Mesodermal cell (in vitro differentiated cells): ENCODE measurements around the gene CTNNBL1.

Experiments used
- H3K27ac ChIP-seq: 2 replicates; pipeline ENCODE4 v1.7.0; 2013; ENCODE audit warnings: mild to moderate bottlenecking, low read depth, low read length, moderate library complexity; ENCODE audit not compliant: severe bottlenecking
- H3K36me3 ChIP-seq: 2 replicates; pipeline ENCODE4 v1.7.1; 2013; ENCODE audit warnings: mild to moderate bottlenecking, low read length, moderate library complexity; ENCODE audit not compliant: control insufficient read depth, insufficient read depth
- H3K4me1 ChIP-seq: one replicate; pipeline ENCODE4 v1.7.1; 2013; ENCODE audit warnings: mild to moderate bottlenecking, low read length; ENCODE audit not compliant: insufficient read depth, control insufficient read depth, poor library complexity, severe bottlenecking
- H3K4me3 ChIP-seq: 2 replicates; pipeline ENCODE4 v1.7.0; 2013; ENCODE audit warnings: low read length, control low read depth, mild to moderate bottlenecking; ENCODE audit not compliant: insufficient read depth, poor library complexity, severe bottlenecking; ENCODE audit errors: extremely low read depth
- H3K9me3 ChIP-seq: 2 replicates; pipeline ENCODE4 v1.7.1; 2013; ENCODE audit warnings: mild to moderate bottlenecking, low read length, moderate library complexity; ENCODE audit not compliant: control insufficient read depth
- WGBS, 2 experiments: methylation state at CpG; one replicate each; pipeline ENCODE4 v1.1.5; 2013; ENCODE audit warnings: missing lambda C conversion rate in 2 of 2; ENCODE audit not compliant: insufficient coverage in 2 of 2; 5-methylcytosine and 5-hydroxymethylcytosine counted together

The CTNNBL1 gene

GRCh38 chr20:37869334-37869861 is 175.6 kb downstream of the CTNNBL1 start:
- WGBS, 2 experiments, result 67 to 71% methylated on average over 3 to 5 of the region's 6 CpGs
- peaks cover 28% of the 10 kb centered on the region for H3K36me3 ChIP-seq
- H3K27ac ChIP-seq, result no peak overlapping the region
- no peaks in the 10 kb centered on the region for H3K9me3 ChIP-seq
- H3K4me3 ChIP-seq, result no peak overlapping the region
- no peaks in the 10 kb centered on the region for H3K4me1 ChIP-seq

- WGBS, 2 experiments, result 89 to 92% methylated on average over 10 to 11 of the region's 11 CpGs
- H3K9me3 ChIP-seq, result no peaks in the 10 kb centered on the region
- no peak overlapping the region for H3K27ac ChIP-seq
- H3K4me1 ChIP-seq, result peaks cover 2% of the 10 kb centered on the region
- no peak overlapping the region for H3K4me3 ChIP-seq
- H3K36me3 ChIP-seq, result peaks cover 23% of the 10 kb centered on the region
These were observed 176.5 kb downstream of the CTNNBL1 start for GRCh38 chr20:37870294-37870693.

GRCh38 chr20:37871751-37872150 is 177.9 kb downstream of the CTNNBL1 start:
- Histone ChIP-seq H3K4me3 (no peak overlapping the region), H3K9me3 (no peaks in the 10 kb centered on the region), H3K27ac (no peak overlapping the region), H3K36me3 (peaks cover 15% of the 10 kb centered on the region), H3K4me1 (peaks cover 2% of the 10 kb centered on the region)
- 95 to 98% methylated on average over 8 to 13 of the region's 13 CpGs for WGBS, 2 experiments

- no peak overlapping the region for H3K27ac ChIP-seq
- H3K4me3 ChIP-seq, result no peak overlapping the region
- peaks cover 2% of the 10 kb centered on the region for H3K4me1 ChIP-seq
- peaks cover 15% of the 10 kb centered on the region for H3K36me3 ChIP-seq
- H3K9me3 ChIP-seq, result no peaks in the 10 kb centered on the region
- WGBS, 2 experiments, result 97% methylated on average over 7 to 9 of the region's 9 CpGs
These were observed 178.3 kb downstream of the CTNNBL1 start for GRCh38 chr20:37872161-37872560.

DNA sequence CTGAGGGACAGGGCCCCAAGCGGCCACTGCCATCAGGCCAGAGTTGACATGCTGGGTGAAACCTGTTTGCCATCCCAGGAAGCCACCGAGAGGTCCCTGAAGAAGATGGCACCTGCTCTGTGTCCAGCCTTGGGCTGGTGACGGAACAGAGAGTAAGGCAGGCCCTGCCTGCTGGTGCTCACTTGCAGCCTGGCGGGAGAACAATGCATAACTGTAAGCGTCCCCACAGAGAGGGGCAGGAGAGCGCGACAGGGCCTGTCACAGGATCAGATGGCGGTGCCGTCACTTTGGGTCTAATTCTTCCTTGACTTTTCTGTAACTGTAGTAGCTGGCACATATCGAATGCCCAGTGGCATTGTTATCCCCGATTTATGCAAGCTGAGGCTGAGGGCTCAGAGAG is 180.1 kb downstream of the CTNNBL1 start:
- 94 to 96% methylated on average over 11 of the region's 11 CpGs for WGBS, 2 experiments
- H3K4me3 ChIP-seq, result no peak overlapping the region
- peaks cover 2% of the 10 kb centered on the region for H3K4me1 ChIP-seq
- no peak overlapping the region for H3K27ac ChIP-seq
- peaks cover 6% of the 10 kb centered on the region for H3K36me3 ChIP-seq
- H3K9me3 ChIP-seq, result no peaks in the 10 kb centered on the region

- 96 to 97% methylated on average over 19 to 22 of the region's 24 CpGs for WGBS, 2 experiments
- Histone ChIP-seq H3K4me3 (no peak overlapping the region), H3K27ac (no peak overlapping the region), H3K36me3 (no peaks in the 10 kb centered on the region), H3K9me3 (no peaks in the 10 kb centered on the region), H3K4me1 (peaks cover 2% of the 10 kb centered on the region)
These were observed 181.8 kb downstream of the CTNNBL1 start for GRCh38 chr20:37875460-37876175.

- no peaks in the 10 kb centered on the region for H3K36me3 ChIP-seq
- H3K27ac ChIP-seq, result no peak overlapping the region
- H3K9me3 ChIP-seq, result no peaks in the 10 kb centered on the region
- WGBS, 2 experiments, result 81 to 91% methylated on average over 3 to 5 of the region's 7 CpGs
- H3K4me1 ChIP-seq, result peaks cover 2% of the 10 kb centered on the region
- no peak overlapping the region for H3K4me3 ChIP-seq
These were observed 183.0 kb downstream of the CTNNBL1 start for GRCh38 chr20:37876863-37877262.

DNA sequence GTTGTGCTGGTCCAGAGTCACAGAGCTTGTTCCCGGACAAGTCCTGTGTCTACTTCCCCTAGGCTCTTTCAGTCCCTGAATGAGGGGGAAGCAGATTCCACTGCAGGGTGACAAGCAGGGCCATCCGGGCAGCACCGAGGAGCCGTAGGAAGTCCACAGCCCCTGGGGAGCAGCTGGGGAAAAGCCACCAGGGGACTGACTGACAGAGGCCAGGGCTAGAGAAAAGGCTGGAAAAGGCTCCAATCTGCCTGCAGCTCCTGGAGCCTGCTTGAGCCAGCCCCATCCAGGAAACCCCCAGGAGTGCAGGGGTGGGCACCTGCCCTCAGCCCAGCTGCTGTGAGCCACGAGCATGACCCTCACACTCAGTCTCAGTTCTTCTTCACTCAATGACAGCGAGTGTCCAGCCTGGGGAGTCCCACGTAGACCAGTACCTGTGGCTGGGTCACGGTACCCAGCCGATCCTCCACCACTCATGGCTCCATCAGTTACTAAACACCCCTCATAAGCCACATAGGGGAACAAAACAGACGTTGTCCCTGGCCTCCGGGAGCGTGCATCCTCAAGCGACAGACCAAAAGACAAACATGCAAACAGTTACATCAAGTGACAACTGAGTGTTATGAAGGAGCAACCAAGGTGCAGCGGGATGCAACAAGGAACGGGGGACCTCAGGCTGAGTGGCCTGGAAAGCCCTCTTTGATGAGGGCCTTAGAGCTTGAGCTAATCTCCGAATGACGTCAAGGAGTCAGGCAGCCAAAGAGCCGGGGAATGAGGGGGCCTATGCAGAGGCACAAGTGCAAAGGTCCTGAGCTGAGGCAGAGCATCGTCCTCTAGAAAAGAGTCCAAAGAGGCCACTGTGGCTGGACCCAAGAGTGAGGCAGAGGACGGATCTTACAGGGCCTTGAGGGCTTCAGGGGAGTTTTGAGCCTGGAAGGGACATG is 184.3 kb downstream of the CTNNBL1 start:
- no peaks in the 10 kb centered on the region for H3K36me3 ChIP-seq
- no peak overlapping the region for H3K4me3 ChIP-seq
- H3K4me1 ChIP-seq, result peaks cover 2% of the 10 kb centered on the region
- no peaks in the 10 kb centered on the region for H3K9me3 ChIP-seq
- 92 to 94% methylated on average over 16 to 17 of the region's 20 CpGs for WGBS, 2 experiments
- H3K27ac ChIP-seq, result no peak overlapping the region

DNA sequence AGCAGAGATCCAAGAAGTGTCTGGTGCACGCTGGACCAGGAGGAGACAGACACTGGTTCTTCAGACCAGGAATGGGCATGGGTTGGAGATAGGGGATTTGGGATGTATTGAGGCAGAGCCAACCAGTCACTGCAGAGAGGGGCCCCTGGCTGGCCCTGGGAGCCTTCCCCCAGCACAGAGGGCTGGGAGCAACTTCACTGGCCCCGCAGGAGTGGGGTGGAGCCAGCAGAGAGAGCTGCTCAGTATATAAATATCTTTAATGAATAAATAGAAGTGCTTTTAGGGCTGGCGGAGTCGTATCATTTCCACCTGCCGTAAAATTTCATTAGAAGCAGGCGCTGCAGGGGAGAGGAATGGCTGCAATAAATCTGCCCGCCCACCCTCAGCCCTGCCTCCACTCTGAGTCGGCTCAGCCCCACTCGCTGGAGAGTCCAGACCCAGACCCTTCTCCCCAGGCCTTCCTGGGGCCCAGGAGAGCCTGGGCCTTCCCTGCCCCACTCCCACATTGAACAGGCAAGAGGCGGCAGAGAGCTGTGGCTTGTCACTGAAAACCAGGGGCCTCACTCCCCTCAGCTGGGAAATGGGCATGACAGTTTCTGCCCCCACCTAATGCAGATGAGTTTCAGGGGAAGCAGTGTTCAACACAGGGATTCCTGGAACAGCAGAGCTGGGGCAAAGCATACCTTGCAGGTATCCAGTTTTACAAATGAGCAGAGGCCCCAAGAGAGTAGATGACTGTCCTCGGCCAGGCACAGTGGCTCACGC is 185.2 kb downstream of the CTNNBL1 start:
- H3K27ac ChIP-seq, result no peak overlapping the region
- no peaks in the 10 kb centered on the region for H3K9me3 ChIP-seq
- 85 to 90% methylated on average over 8 to 9 of the region's 12 CpGs for WGBS, 2 experiments
- H3K36me3 ChIP-seq, result no peaks in the 10 kb centered on the region
- H3K4me1 ChIP-seq, result peaks cover 2% of the 10 kb centered on the region
- H3K4me3 ChIP-seq, result no peak overlapping the region

- Histone ChIP-seq H3K27ac (no peak overlapping the region), H3K36me3 (no peaks in the 10 kb centered on the region), H3K9me3 (no peaks in the 10 kb centered on the region), H3K4me3 (no peak overlapping the region), H3K4me1 (peaks cover 1% of the 10 kb centered on the region)
- WGBS, 2 experiments, result 100% methylated on average over 1 of the region's 1 CpG
These were observed 186.0 kb downstream of the CTNNBL1 start for GRCh38 chr20:37879843-37880242.
